HCT116 (cell line): ENCODE data around the gene TRIM23. TPM values are rescaled to one million over a fixed set of nuclear protein-coding genes. Genes with fewer than 3 reads are reported as not detected.
A peak's percentile ranks its signal among the peaks of the same experiment; 100 is the strongest.

Experiments used
- ATAC-seq: fragments of 200-7000 bp; cut with Tn5 transposase; 2 replicates; pipeline ENCODE4 v1.9.1; 2020; ENCODE audit warnings: mild to moderate bottlenecking, moderate library complexity
- BruUV-seq: library from RNA; stranded (reverse); fragments of 400-500 nt; replicated peaks from 2 replicates; lab custom pipeline; 2021; lab: Mats Ljungman, UMichigan
- CTCF ChIA-PET: fragments of 300-600 bp; sonication (Branson Sonifier 250); formaldehyde crosslinking; loops from one replicate; lab custom pipeline; 2021; ENCODE audit warnings: antibody characterized with exemption; lab: Charles Lee
- POLR2A ChIA-PET: fragments of 300-600, 350-600 bp; sonication (Branson Sonifier 250); formaldehyde crosslinking; loops from one replicate; lab custom pipeline; 2021; ENCODE audit warnings: antibody characterized with exemption; lab: Charles Lee
- RAD21 ChIA-PET, 2 experiments: fragments of 300-600 bp; sonication (Branson Sonifier 250); formaldehyde crosslinking; loops; one replicate each; lab custom pipeline; 2023; ENCODE audit warnings: low total read pairs in 2 of 2; ENCODE audit not compliant: uncharacterized antibody in 2 of 2, unreplicated experiment in 2 of 2, low non-redundant PET in 1 of 2; lab: Charles Lee
- DNase-seq: peaks from one replicate; pipeline ENCODE4 v3.0.0-alpha.2; 2010; ENCODE audit warnings: low read depth, low spot score
- H2AFZ ChIP-seq: fragments of 200-600 bp; shearing (Covaris generic), sonication (generic); 2 replicates; pipeline ENCODE4 v1.6.1; 2017; ENCODE audit warnings: low read depth, mixed run types, mixed read lengths, antibody characterized with exemption, low read length; ENCODE audit not compliant: poor library complexity, severe bottlenecking
- H3K27ac ChIP-seq: 2 replicates; pipeline ENCODE4 v1.5.1; 2012; ENCODE audit warnings: low read depth, low read length
- H3K27me3 ChIP-seq: fragments of 200-600 bp; sonication (generic); 2 replicates; pipeline ENCODE4 v1.6.1; 2016; ENCODE audit warnings: mixed run types, low read length, mixed read lengths; ENCODE audit not compliant: insufficient read depth
- H3K36me3 ChIP-seq, 2 experiments: fragments of 200-500 bp in 1 of 2; fragments of 200-600 bp in 1 of 2; sonication (Bioruptor generic) in 1 of 2; sonication (generic) in 1 of 2; 2 replicates each; pipeline versions ENCODE4 v1.5.1 to v1.6.1; 2014 to 2016; ENCODE audit warnings: low read length in 2 of 2, inconsistent platforms in 1 of 2, mixed read lengths in 1 of 2, mixed run types in 1 of 2; ENCODE audit not compliant: insufficient read depth in 2 of 2, control insufficient read depth in 1 of 2
- H3K4me1 ChIP-seq, 2 experiments: fragments of 200-600 bp in 1 of 2; sonication (generic) in 1 of 2; 2 replicates each; pipeline versions ENCODE4 v1.5.1 to v1.6.1; 2012 to 2017; ENCODE audit warnings: low read length in 2 of 2, inconsistent platforms in 1 of 2, mild to moderate bottlenecking in 1 of 2, mixed read lengths in 1 of 2, mixed run types in 1 of 2, moderate library complexity in 1 of 2; ENCODE audit not compliant: insufficient read depth in 2 of 2, control insufficient read depth in 1 of 2
- H3K4me2 ChIP-seq: fragments of 200-600 bp; sonication (generic); 2 replicates; pipeline ENCODE4 v1.6.1; 2017; ENCODE audit warnings: mixed run types, low read length, mixed read lengths
- H3K4me3 ChIP-seq, 2 experiments: fragments of 200-600 bp in 1 of 2; sonication (generic) in 1 of 2; replicated peaks in 1 of 2; 2 replicates each; pipeline ENCODE4 v1.5.1; 2011 to 2016; ENCODE audit warnings: low read length in 2 of 2, control low read depth in 1 of 2, low read depth in 1 of 2, mild to moderate bottlenecking in 1 of 2, mixed read lengths in 1 of 2, mixed run types in 1 of 2
- H3K79me2 ChIP-seq: fragments of 200-600 bp; sonication (generic); 2 replicates; pipeline ENCODE4 v1.6.1; 2017; ENCODE audit warnings: mild to moderate bottlenecking, mixed run types, low read length, moderate library complexity, mixed read lengths; ENCODE audit not compliant: insufficient read depth
- H3K9ac ChIP-seq: fragments of 200-600 bp; sonication (generic); 2 replicates; pipeline ENCODE4 v1.6.1; 2016; ENCODE audit warnings: low read length, mixed read lengths
- H3K9me2 ChIP-seq: fragments of 200-600 bp; sonication (generic), shearing (Covaris generic); 2 replicates; pipeline ENCODE4 v1.6.1; 2017; ENCODE audit warnings: mixed run types, mild to moderate bottlenecking, moderate library complexity; ENCODE audit not compliant: insufficient read depth
- H3K9me3 ChIP-seq, 2 experiments: fragments of 200-500 bp in 1 of 2; fragments of 200-600 bp in 1 of 2; sonication (Bioruptor generic) in 1 of 2; sonication (generic) in 1 of 2; 2 replicates each; pipeline ENCODE4 v1.6.1; 2014 to 2017; ENCODE audit warnings: low read length in 2 of 2, mixed read lengths in 2 of 2, inconsistent platforms in 1 of 2, low read depth in 1 of 2, mild to moderate bottlenecking in 1 of 2, mixed run types in 1 of 2, moderate library complexity in 1 of 2; ENCODE audit not compliant: control insufficient read depth in 1 of 2, insufficient read depth in 1 of 2
- H4K20me1 ChIP-seq: fragments of 200-600 bp; sonication (generic), shearing (Covaris generic); 2 replicates; pipeline ENCODE4 v1.6.1; 2017; ENCODE audit warnings: mixed run types, mild to moderate bottlenecking, moderate library complexity; ENCODE audit not compliant: insufficient read depth
- ATF3 ChIP-seq: IDR thresholded peaks from 2 replicates; pipeline ENCODE4 v1.6.1; 2012
- CBX3 ChIP-seq: IDR thresholded peaks from 2 replicates; pipeline ENCODE4 v1.6.1; 2012; ENCODE audit warnings: low read depth
- CTCF ChIP-seq, 3 experiments: fragments of 200-600 bp in 1 of 3; sonication (generic) in 1 of 3; IDR thresholded peaks in 2 of 3; conservative IDR thresholded peaks in 1 of 3; 2 replicates each; pipeline ENCODE4 v1.5.1; 2012 to 2017; ENCODE audit warnings: low read depth in 2 of 3, low read length in 2 of 3, antibody characterized with exemption in 1 of 3, borderline replicate concordance in 1 of 3, control low read depth in 1 of 3, mild to moderate bottlenecking in 1 of 3, mixed read lengths in 1 of 3, mixed run types in 1 of 3, moderate library complexity in 1 of 3; ENCODE audit not compliant: insufficient read depth in 1 of 3
- EGR1 ChIP-seq: IDR thresholded peaks from 2 replicates; pipeline ENCODE4 v1.6.1; 2012; ENCODE audit warnings: low read depth
- EZH2 ChIP-seq: fragments of 200-600 bp; sonication (generic); IDR thresholded peaks from 2 replicates; pipeline ENCODE4 v1.6.1; 2017; ENCODE audit warnings: antibody characterized with exemption, mixed run types
- FOSL1 ChIP-seq: IDR thresholded peaks from 2 replicates; pipeline ENCODE4 v1.6.1; 2012; ENCODE audit warnings: low read depth
- JUND ChIP-seq: IDR thresholded peaks from 2 replicates; pipeline ENCODE4 v1.6.1; 2012
- POLR2AphosphoS5 ChIP-seq: IDR thresholded peaks from 2 replicates; pipeline ENCODE4 v1.6.1; 2011; ENCODE audit warnings: mild to moderate bottlenecking, low read depth, low read length, moderate library complexity
- RAD21 ChIP-seq: IDR thresholded peaks from 2 replicates; pipeline ENCODE4 v1.6.1; 2012; ENCODE audit warnings: low read depth, mild to moderate bottlenecking
- SIN3A ChIP-seq: IDR thresholded peaks from 2 replicates; pipeline ENCODE4 v1.6.1; 2012; ENCODE audit warnings: low read depth
- SP1 ChIP-seq: IDR thresholded peaks from 2 replicates; pipeline ENCODE4 v1.6.1; 2012; ENCODE audit warnings: low read depth
- ZBTB33 ChIP-seq: IDR thresholded peaks from 2 replicates; pipeline ENCODE4 v1.6.1; 2011; ENCODE audit warnings: mild to moderate bottlenecking, low read length, moderate library complexity; ENCODE audit not compliant: insufficient replicate concordance; ENCODE audit errors: extremely low read depth
- ZFX ChIP-seq: fragments of 450-650 bp; IDR thresholded peaks from 2 replicates; pipeline ENCODE4 v1.6.1; 2017
- intact Hi-C: fragments of 100-400 bp; cut with micrococcal nuclease; formaldehyde crosslinking; loops from 2 replicates; pipeline ENCODE4 v1.10.0; 2022
- total RNA-seq: library from RNA; stranded (reverse); gene quantifications from one replicate; pipeline ENCODE4 v1.2.1, GENCODE V29; 2021; ENCODE audit not compliant: unreplicated experiment

Gene TRIM23
- total RNA-seq, 1 experiment from 2014 or later = 12.2 TPM

GRCh38 chr5:65563777-65564176 lies 60.4 kb downstream of the TRIM23 start:
- BruUV-seq = no TSS peak
- Histone ChIP-seq H3K36me3 (peaks cover 0 to 1% of the 10 kb centered on the region in 2 experiments; a peak in 1 of 4 replicates), H4K20me1 (no peaks in the 10 kb centered on the region), H3K4me1 (peaks cover 12 to 14% of the 10 kb centered on the region in 2 experiments; a peak in 3 of 4 replicates), H3K9ac (peak overlapping the region; percentile 80), H3K9me2 (no peaks in the 10 kb centered on the region), H3K27me3 (no peaks in the 10 kb centered on the region), H3K4me3 (peak overlapping the region; percentile 87 to 96), H3K79me2 (peaks cover 76% of the 10 kb centered on the region), H3K4me2 (peak overlapping the region; percentile 82), H3K9me3 (no peaks in the 10 kb centered on the region), H2AFZ (peak overlapping the region; percentile 57), H3K27ac (peak overlapping the region; percentile 68)
- TF ChIP-seq FOSL1 = no peak
- TF ChIP-seq CBX3 = no peak
- TF ChIP-seq SIN3A = 0 out of 2 replicates have a peak, but pooled peaks have one; percentile 5
- no peak for TF ChIP-seq ZFX
- CTCF ChIA-PET = no interaction called here
- ATAC-seq (no peak), DNase-seq (no peak)
- RAD21 ChIA-PET = no interaction called here
- intact Hi-C loops = loop anchor here (2.0 kb wide), 1 partner anchor 61 kb away; the partner anchor contains the start of genes SHLD3, TRAPPC13 and TRIM23
- POLR2A ChIA-PET = interaction anchor here (1.2 kb wide), 3 partner anchors 12 to 45 kb away, joined by 3 read pairs; no protein-coding TSS in a partner anchor

GRCh38 chr5:65562731-65563701 lies 61.1 kb downstream of the TRIM23 start, which contains the start of the genes CENPK and PPWD1:
Gene CENPK (minus strand): TSS chr5:65563168. CDS start chr5:65554907, 8,261 bp downstream.
Gene PPWD1 (plus strand): TSS chr5:65563296. CDS start chr5:65563311, 15 bp downstream.
- peak within 1 kb of the TSS; percentile 85 for H2AFZ ChIP-seq
- H3K79me2 ChIP-seq = peaks cover 75% of the 10 kb centered on the region
- ATAC-seq (peak; percentile 100), DNase-seq (peak; percentile 91)
- H4K20me1 ChIP-seq = no peaks in the 10 kb centered on the region
- peaks cover 5 to 6% of the 10 kb centered on the region in 2 experiments; a peak in 3 of 4 replicates for H3K36me3 ChIP-seq
- peak within 1 kb of the TSS; percentile 80 for H3K9ac ChIP-seq
- no peaks in the 10 kb centered on the region for H3K27me3 ChIP-seq
- ChIA-PET CTCF (no interaction called here), RAD21 (interaction anchor here in 1 of 2 experiments (0.6 kb wide), 1 partner anchor 18 kb away, joined by 3 read pairs; no protein-coding TSS in a partner anchor), POLR2A (interaction anchor here (1.2 to 1.3 kb wide), 4 partner anchors 9 to 44 kb away, joined by 3 to 4 read pairs (median 3); no protein-coding TSS in a partner anchor)
- intact Hi-C loops = loop anchor here (2.0 kb wide), 1 partner anchor 62 kb away; the partner anchor contains the start of genes SHLD3, TRAPPC13 and TRIM23
- no peaks in the 10 kb centered on the region for H3K9me2 ChIP-seq
- H3K9me3 ChIP-seq = no peaks in the 10 kb centered on the region
- peak within 1 kb of the TSS; percentile 82 for H3K4me2 ChIP-seq
- peak within 1 kb of the TSS; percentile 87 to 96 for H3K4me3 ChIP-seq
- BruUV-seq = TSS peak; percentile 75
- peaks cover 12 to 14% of the 10 kb centered on the region in 2 experiments; a peak in 3 of 4 replicates for H3K4me1 ChIP-seq
- H3K27ac ChIP-seq = peak within 1 kb of the TSS; percentile 68
- TF ChIP-seq EZH2 (no peak), POLR2AphosphoS5 (peak; percentile 88), RAD21 (no peak), ATF3 (no peak), CTCF (IDR thresholded peaks at IDR 0.05 in 2 of 3, conservative IDR thresholded peaks at IDR 0.05 in 1 of 3; ENCODE audit: borderline replicate concordance in 1 of 3, insufficient read depth in 1 of 3, low read depth in 2 of 3, low read length in 2 of 3) (no peak), FOSL1 (no peak), ZFX (no peak), ZBTB33 (no peak), EGR1 (no peak), CBX3 (peak; percentile 57), SIN3A (peak; percentile 90), JUND (no peak), SP1 (peak; percentile 97)
